Testis (tissue), 3 donors: ENCODE data around the gene SEC63. TPM values are rescaled to one million over a fixed set of nuclear protein-coding genes. Genes with fewer than 3 reads are reported as not detected.

ENCODE experiments used
- DNase-seq: peaks from one replicate; pipeline ENCODE4 v3.0.0-alpha.2; 2019
- H3K27ac ChIP-seq, 2 donors: fragments of 200-600 bp; sonication (generic); one replicate each; pipeline ENCODE4 v1.5.1; 2019
- H3K27me3 ChIP-seq: fragments of 200-600 bp; sonication (generic); one replicate; pipeline ENCODE4 v1.5.1; 2019
- H3K36me3 ChIP-seq: fragments of 200-600 bp; sonication (generic); one replicate; pipeline ENCODE4 v1.5.1; 2017; ENCODE audit warnings: low read depth; ENCODE audit errors: missing control alignments
- H3K4me1 ChIP-seq: fragments of 200-600 bp; sonication (generic); one replicate; pipeline ENCODE4 v1.5.1; 2019
- H3K4me3 ChIP-seq, 2 donors: fragments of 200-600 bp; sonication (generic); one replicate each; pipeline ENCODE4 v1.5.1; 2017 to 2019
- H3K9me3 ChIP-seq: fragments of 200-600 bp; sonication (generic); one replicate; pipeline ENCODE4 v1.5.1; 2017
- CTCF ChIP-seq, 3 experiments: fragments of 450-650 bp in 2 of 3; fragments of 200-600 bp in 1 of 3; sonication (generic) in 1 of 3; IDR thresholded peaks; one replicate each; pipeline ENCODE4 v1.5.1; 2016 to 2019; ENCODE audit warnings: antibody characterized with exemption in 3 of 3, mild to moderate bottlenecking in 2 of 3, moderate library complexity in 1 of 3
- POLR2A ChIP-seq: fragments of 450-650 bp; IDR thresholded peaks from one replicate; pipeline ENCODE4 v1.6.1; 2017; ENCODE audit warnings: antibody characterized with exemption, mild to moderate bottlenecking, moderate library complexity
- WGBS, 2 donors: methylation state at CpG; one replicate each; pipeline ENCODE4 v1.1.5; 2018; 5-methylcytosine and 5-hydroxymethylcytosine counted together
- intact Hi-C: fragments of 100-400 bp; cut with DNase I; formaldehyde crosslinking; loops from one replicate; pipeline ENCODE4 v1.15.1; 2023; ENCODE audit warnings: low total_unique reads
- polyA plus RNA-seq: library from polyadenylated mRNA; stranded (reverse); fragments of 350-450 nt; fragmentation: Illumina TruSeq; extraction: RNeasy Lipid Tissue Mini Kit (QIAGEN cat#74804); gene quantifications from one replicate; pipeline ENCODE4 v1.2.3, GENCODE V29; 2014; ENCODE audit warnings: low read depth, low replicate concordance; ENCODE audit not compliant: insufficient read depth
- total RNA-seq, 2 donors: library from RNA; depleted of rRNA; stranded (reverse); fragments of >200 nt; gene quantifications; one replicate each; pipeline ENCODE4 v1.2.3, GENCODE V29; 2016

Gene SEC63
- total and polyA plus RNA-seq, 3 donors from 2014 or later: 53.4 to 68.1 (median 64.9) TPM

GRCh38 chr6:107820338-107821261 is 137.4 kb downstream of the SEC63 start:
- Histone ChIP-seq H3K27me3 (no peaks in the 10 kb centered on the region), H3K27ac (no peak overlapping the region), H3K36me3 (no peaks in the 10 kb centered on the region), H3K9me3 (no peaks in the 10 kb centered on the region), H3K4me3 (no peak overlapping the region), H3K4me1 (peaks cover 3% of the 10 kb centered on the region)
- TF ChIP-seq CTCF (IDR thresholded peaks at IDR 0.05) (no peak), POLR2A (no peak)
- WGBS, 2 donors: 46 to 51% methylated on average over 17 of the region's 17 CpGs
- no peak for DNase-seq
- intact Hi-C loops: no loop called here

GRCh38 chr6:107819964-107820337 is 138.1 kb downstream of the SEC63 start:
- Histone ChIP-seq H3K4me1 (peaks cover 3% of the 10 kb centered on the region), H3K36me3 (no peaks in the 10 kb centered on the region), H3K27ac (no peak overlapping the region), H3K9me3 (no peaks in the 10 kb centered on the region), H3K4me3 (no peak overlapping the region), H3K27me3 (no peaks in the 10 kb centered on the region)
- WGBS, 2 donors: 64 to 69% methylated on average over 5 of the region's 5 CpGs
- TF ChIP-seq CTCF (IDR thresholded peaks at IDR 0.05) (no peak), POLR2A (no peak)
- intact Hi-C loops: no loop called here
- DNase-seq: no peak

- no peak for DNase-seq
- Histone ChIP-seq H3K9me3 (no peaks in the 10 kb centered on the region), H3K27ac (no peak overlapping the region), H3K4me3 (no peak overlapping the region), H3K36me3 (no peaks in the 10 kb centered on the region), H3K4me1 (peaks cover 3% of the 10 kb centered on the region), H3K27me3 (no peaks in the 10 kb centered on the region)
- TF ChIP-seq CTCF (IDR thresholded peaks at IDR 0.05): no peak
- no peak for TF ChIP-seq POLR2A
- WGBS, 2 donors: 79 to 94% methylated on average over 2 of the region's 2 CpGs
- intact Hi-C loops: no loop called here
Measured at GRCh38 chr6:107819217-107819616, 138.8 kb downstream of the SEC63 start.

- WGBS, 2 donors: 39 to 100% methylated on average over 1 of the region's 1 CpG
- TF ChIP-seq CTCF (IDR thresholded peaks at IDR 0.05): no peak
- TF ChIP-seq POLR2A: no peak
- no peak for DNase-seq
- Histone ChIP-seq H3K27ac (no peak overlapping the region), H3K4me1 (peaks cover 3% of the 10 kb centered on the region), H3K27me3 (no peaks in the 10 kb centered on the region), H3K36me3 (no peaks in the 10 kb centered on the region), H3K4me3 (no peak overlapping the region), H3K9me3 (no peaks in the 10 kb centered on the region)
- intact Hi-C loops: no loop called here
Measured at GRCh38 chr6:107818272-107818671, 139.7 kb downstream of the SEC63 start.

GRCh38 chr6:107817784-107818183 is 140.2 kb downstream of the SEC63 start:
- Histone ChIP-seq H3K36me3 (no peaks in the 10 kb centered on the region), H3K9me3 (no peaks in the 10 kb centered on the region), H3K27ac (no peak overlapping the region), H3K27me3 (no peaks in the 10 kb centered on the region), H3K4me3 (no peak overlapping the region), H3K4me1 (peaks cover 3% of the 10 kb centered on the region)
- WGBS, 2 donors: 81 to 84% methylated on average over 4 of the region's 4 CpGs
- no peak for TF ChIP-seq POLR2A
- TF ChIP-seq CTCF (IDR thresholded peaks at IDR 0.05): no peak
- intact Hi-C loops: no loop called here
- no peak for DNase-seq
